Activated CD8-positive, alpha-beta memory T cell treated with anti-CD3 and anti-CD28 coated beads for 36 hours (primary cell): ENCODE measurements around the gene MAP3K14. TPM values are rescaled to one million over a fixed set of nuclear protein-coding genes. Genes with fewer than 3 reads are reported as not detected.

Source experiments
- CTCF ChIA-PET: fragments of 350-600 bp; sonication (Branson Sonifier 250); formaldehyde crosslinking; loops from one replicate; lab custom pipeline; 2021; ENCODE audit warnings: antibody characterized with exemption; lab: Charles Lee
- POLR2A ChIA-PET: fragments of 350-600 bp; sonication (Branson Sonifier 250); formaldehyde crosslinking; loops from one replicate; lab custom pipeline; 2021; ENCODE audit warnings: antibody characterized with exemption; lab: Charles Lee
- total RNA-seq, 2 experiments: library from RNA; stranded (reverse); gene quantifications; one replicate each; pipeline ENCODE4 v1.2.3, GENCODE V29; 2021

Gene MAP3K14
- total RNA-seq, 2 experiments from 2014 or later = 47.5 to 51.6 TPM

GRCh38 chr17:45222289-45222995 is 94.4 kb downstream of the MAP3K14 start:
- POLR2A ChIA-PET = interaction anchor here (1.2 to 2.0 kb wide), 2 partner anchors 9 to 90 kb away, joined by 4 to 9 read pairs; no protein-coding TSS in a partner anchor
- CTCF ChIA-PET = interaction anchor here (0.7 to 12.4 kb wide), 6 partner anchors 16 to 94 kb away, joined by 3 to 366 read pairs (median 10); partner anchors contain the start of genes ACBD4, HEXIM2 and MAP3K14

GRCh38 chr17:45222014-45222288 is 94.9 kb downstream of the MAP3K14 start:
- CTCF ChIA-PET = interaction anchor here (2.5 to 12.4 kb wide), 4 partner anchors 16 to 163 kb away, joined by 6 to 366 read pairs (median 29); partner anchors contain the start of genes ACBD4 and MAP3K14
- POLR2A ChIA-PET = interaction anchor here (0.8 to 2.0 kb wide), 2 partner anchors 10 to 90 kb away, joined by 3 to 9 read pairs; no protein-coding TSS in a partner anchor

GRCh38 chr17:45221081-45222013 is 95.5 kb downstream of the MAP3K14 start, which contains the start of gene FMNL1:
FMNL1 (plus strand) TSS chr17:45221885; CDS start chr17:45222125, 240 bp downstream.
- ChIA-PET POLR2A (interaction anchor here (0.6 to 3.0 kb wide), 8 partner anchors 8 to 93 kb away, joined by 3 to 17 read pairs (median 3); no protein-coding TSS in a partner anchor), CTCF (interaction anchor here (0.5 to 12.4 kb wide), 8 partner anchors 17 to 163 kb away, joined by 3 to 366 read pairs (median 24); partner anchors contain the start of genes ACBD4 and MAP3K14)

- CTCF ChIA-PET = interaction anchor here (1.6 to 12.4 kb wide), 10 partner anchors 18 to 172 kb away, joined by 4 to 366 read pairs (median 18); partner anchors contain the start of genes ACBD4 and PLCD3
- POLR2A ChIA-PET = interaction anchor here (2.0 to 3.0 kb wide), 2 partner anchors 9 to 71 kb away, joined by 7 to 17 read pairs; partner anchors contain the start of gene HEXIM1
These were observed 96.7 kb downstream of the MAP3K14 start for GRCh38 chr17:45220079-45220478.

- ChIA-PET POLR2A (interaction anchor here (0.6 to 3.0 kb wide), 4 partner anchors 10 to 70 kb away, joined by 3 to 17 read pairs (median 6); partner anchors contain the start of gene HEXIM1), CTCF (interaction anchor here (0.6 to 12.4 kb wide), 26 partner anchors 12 to 212 kb away, joined by 3 to 366 read pairs (median 4); partner anchors contain the start of genes ACBD4, MAP3K14 and PLCD3)
These were observed 97.7 kb downstream of the MAP3K14 start for GRCh38 chr17:45218895-45219661.

Other genes with a start within 250 kb of the MAP3K14 start
- gene PLCD3, start 184.5 kb downstream of the MAP3K14 start, total RNA-seq = 1 to 10 TPM; 4.6 to 5.1 TPM
- 1 to 10 TPM; 9.1 to 9.3 TPM for gene ACBD4, start 181.3 kb downstream of the MAP3K14 start, total RNA-seq
- gene HEXIM1, start 168.5 kb downstream of the MAP3K14 start, total RNA-seq = 10 to 100 TPM; 34.6 to 34.7 TPM
- gene HEXIM2, start 155.1 kb downstream of the MAP3K14 start, total RNA-seq = 1 to 10 TPM; 5.3 to 5.8 TPM
- 100 to 1,000 TPM; 233 to 243 TPM for gene FMNL1, start 95.1 kb downstream of the MAP3K14 start, total RNA-seq
- under 1 TPM; 0.25 TPM for gene SPATA32, start 54.9 kb downstream of the MAP3K14 start, total RNA-seq
- 10 to 100 TPM; 35.9 to 41.3 TPM for gene ARHGAP27, start 115.8 kb upstream of the MAP3K14 start, total RNA-seq
- 10 to 100 TPM; 25.7 to 26.3 TPM for gene PLEKHM1, start 173.7 kb upstream of the MAP3K14 start, total RNA-seq